ENCODE results near the gene CISD1. TPM values are rescaled to one million over a fixed set of nuclear protein-coding genes. Genes with fewer than 3 reads are reported as not detected.

The CISD1 gene
- polyA plus RNA-seq, 1 donor from 2014 or later, result 53.0 TPM

DNA sequence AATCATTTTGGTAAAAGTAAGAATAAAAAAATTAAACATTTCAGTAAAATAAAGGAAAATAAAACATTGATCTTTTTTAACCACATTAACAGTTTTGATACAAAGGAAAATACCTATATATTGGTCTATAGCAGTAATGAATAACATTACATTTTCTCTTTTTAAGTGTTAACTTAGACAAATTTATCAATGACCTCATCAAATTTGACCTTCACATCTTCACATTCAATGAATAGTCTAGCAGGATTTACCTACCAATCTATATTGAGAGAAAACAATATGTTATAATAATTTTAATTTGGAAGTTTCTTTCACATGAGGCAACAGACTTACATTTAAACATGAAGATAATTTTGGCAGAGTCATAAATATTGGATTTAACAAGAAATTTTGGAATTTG is 47.9 kb downstream of the CISD1 start:
- Mint-ChIP-seq H3K27ac (no peak overlapping the region), H3K4me1 (no peaks in the 10 kb centered on the region), H3K36me3 (no peaks in the 10 kb centered on the region), H3K27me3 (no peaks in the 10 kb centered on the region), H3K9me3 (no peaks in the 10 kb centered on the region), H3K4me3 (no peak overlapping the region)

GRCh38 chr10:58318346-58318745 is 49.4 kb downstream of the CISD1 start:
- H3K27ac Mint-ChIP-seq, result no peak overlapping the region
- no peak overlapping the region for H3K4me3 Mint-ChIP-seq
- H3K27me3 Mint-ChIP-seq, result no peaks in the 10 kb centered on the region
- H3K36me3 Mint-ChIP-seq, result no peaks in the 10 kb centered on the region
- peaks cover 7 to 9% (median 8%) of the 10 kb centered on the region in 3 donors for H3K4me1 Mint-ChIP-seq
- no peaks in the 10 kb centered on the region for H3K9me3 Mint-ChIP-seq

GRCh38 chr10:58319599-58319998 is 50.6 kb downstream of the CISD1 start:
- Mint-ChIP-seq H3K4me3 (no peak overlapping the region), H3K9me3 (no peaks in the 10 kb centered on the region), H3K4me1 (peaks cover 7 to 10% (median 9%) of the 10 kb centered on the region in 3 donors), H3K27me3 (no peaks in the 10 kb centered on the region), H3K27ac (no peak overlapping the region), H3K36me3 (no peaks in the 10 kb centered on the region)

DNA sequence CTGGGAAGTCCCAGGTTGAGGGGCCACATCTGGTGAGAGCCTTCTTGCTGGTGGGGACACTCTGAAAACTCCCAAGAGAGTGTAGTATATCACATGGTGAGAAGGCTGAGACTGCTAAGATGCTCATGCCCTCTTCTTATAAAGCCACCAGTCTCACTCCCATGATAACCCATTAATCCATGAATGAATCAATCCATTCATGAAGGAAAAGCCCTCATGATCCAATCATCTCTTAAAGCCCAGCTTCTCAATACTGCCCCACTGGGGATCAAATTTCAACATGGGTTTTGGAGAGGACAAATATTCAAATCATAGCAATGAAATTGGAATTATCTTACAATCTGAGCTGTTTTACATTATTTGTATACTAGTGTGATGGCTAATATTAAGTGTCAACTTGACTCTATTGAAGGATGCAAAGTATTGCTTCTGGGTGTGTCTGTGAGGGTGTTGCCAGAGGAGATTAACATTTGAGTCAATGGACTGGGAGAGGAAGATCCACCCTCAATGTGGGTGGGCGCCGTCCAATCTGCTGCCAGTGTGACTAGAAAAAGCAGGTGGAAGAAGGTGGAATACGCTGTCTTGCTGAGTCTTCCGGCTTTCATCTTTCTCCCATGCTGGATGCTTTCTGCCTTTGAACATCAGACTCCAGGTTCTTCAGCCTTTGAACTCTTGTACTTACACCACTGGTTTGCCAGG is 51.5 kb downstream of the CISD1 start:
- no peaks in the 10 kb centered on the region for H3K36me3 Mint-ChIP-seq
- no peaks in the 10 kb centered on the region for H3K9me3 Mint-ChIP-seq
- peaks cover 7 to 10% (median 9%) of the 10 kb centered on the region in 3 donors for H3K4me1 Mint-ChIP-seq
- no peaks in the 10 kb centered on the region for H3K27me3 Mint-ChIP-seq
- H3K27ac Mint-ChIP-seq, result no peak overlapping the region
- H3K4me3 Mint-ChIP-seq, result no peak overlapping the region

GRCh38 chr10:58322072-58322834 is 53.3 kb downstream of the CISD1 start:
- Mint-ChIP-seq H3K4me3 (peak overlapping the region in 2 of 4 donors; percentile 21 to 29), H3K27ac (no peak overlapping the region), H3K27me3 (no peaks in the 10 kb centered on the region), H3K9me3 (no peaks in the 10 kb centered on the region), H3K4me1 (peaks cover 7 to 10% (median 9%) of the 10 kb centered on the region in 3 donors), H3K36me3 (no peaks in the 10 kb centered on the region)

GRCh38 chr10:58322835-58323209 is 53.9 kb downstream of the CISD1 start:
- H3K4me3 Mint-ChIP-seq, result peak overlapping the region in 1 of 4 donors; percentile 29
- no peaks in the 10 kb centered on the region for H3K36me3 Mint-ChIP-seq
- no peaks in the 10 kb centered on the region for H3K9me3 Mint-ChIP-seq
- H3K4me1 Mint-ChIP-seq, result peaks cover 7 to 10% (median 9%) of the 10 kb centered on the region in 3 donors
- no peaks in the 10 kb centered on the region for H3K27me3 Mint-ChIP-seq
- no peak overlapping the region for H3K27ac Mint-ChIP-seq

DNA sequence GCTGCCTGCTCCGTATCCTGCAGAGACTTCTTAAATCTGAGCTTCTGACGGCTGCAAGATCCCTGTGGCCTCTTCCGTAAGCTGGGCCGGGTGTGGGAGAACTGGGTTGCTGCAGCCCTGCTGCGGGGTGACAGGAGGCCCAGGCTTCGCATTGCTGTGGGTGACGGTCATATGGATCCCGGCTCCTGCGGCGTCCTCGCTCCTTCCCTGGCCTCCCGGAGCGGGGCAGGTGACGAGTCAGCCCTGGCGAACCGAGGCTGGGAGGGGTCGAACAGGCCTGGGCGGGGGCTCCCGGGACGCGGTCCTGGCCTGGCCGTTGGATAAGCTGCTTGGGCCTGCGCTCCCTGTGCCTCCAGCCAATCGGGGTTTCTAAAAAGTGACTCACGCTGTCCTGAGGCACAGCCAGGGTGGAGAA is 58.0 kb downstream of the CISD1 start:
- Mint-ChIP-seq H3K36me3 (no peaks in the 10 kb centered on the region), H3K27me3 (no peaks in the 10 kb centered on the region), H3K4me3 (no peak overlapping the region), H3K27ac (no peak overlapping the region), H3K4me1 (peaks cover 7 to 12% (median 9%) of the 10 kb centered on the region in 3 donors), H3K9me3 (peaks cover 0 to 2% (median 0%) of the 10 kb centered on the region in 3 donors)

DNA sequence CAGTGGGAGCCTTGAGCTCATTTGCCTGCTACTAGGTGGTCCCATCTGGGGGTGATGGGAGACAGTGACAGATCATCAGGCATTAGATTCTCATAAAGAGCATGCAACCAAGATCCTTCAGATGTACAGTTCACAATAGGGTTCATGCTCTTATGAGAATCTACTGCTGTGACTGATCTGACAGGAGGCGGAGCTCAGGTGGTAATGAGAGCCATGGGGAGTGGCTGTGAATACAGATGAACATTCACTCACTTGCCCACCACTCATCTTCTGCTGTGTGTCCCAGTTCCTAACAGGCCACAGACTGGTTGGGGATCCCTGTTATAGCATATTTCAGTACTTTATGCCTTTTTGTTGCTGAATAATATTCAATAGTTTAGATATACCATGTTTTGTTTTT is 59.3 kb downstream of the CISD1 start:
- peaks cover 0 to 4% (median 0%) of the 10 kb centered on the region in 3 donors for H3K4me1 Mint-ChIP-seq
- no peak overlapping the region for H3K27ac Mint-ChIP-seq
- H3K4me3 Mint-ChIP-seq, result no peak overlapping the region
- H3K36me3 Mint-ChIP-seq, result no peaks in the 10 kb centered on the region
- peaks cover 0 to 2% (median 0%) of the 10 kb centered on the region in 3 donors for H3K9me3 Mint-ChIP-seq
- H3K27me3 Mint-ChIP-seq, result no peaks in the 10 kb centered on the region

- H3K4me1 Mint-ChIP-seq, result peaks cover under 1 to 6% (median 4%) of the 10 kb centered on the region in 3 donors
- H3K27me3 Mint-ChIP-seq, result no peaks in the 10 kb centered on the region
These were observed 61.5 kb downstream of the CISD1 start for GRCh38 chr10:58330431-58330830.

DNA sequence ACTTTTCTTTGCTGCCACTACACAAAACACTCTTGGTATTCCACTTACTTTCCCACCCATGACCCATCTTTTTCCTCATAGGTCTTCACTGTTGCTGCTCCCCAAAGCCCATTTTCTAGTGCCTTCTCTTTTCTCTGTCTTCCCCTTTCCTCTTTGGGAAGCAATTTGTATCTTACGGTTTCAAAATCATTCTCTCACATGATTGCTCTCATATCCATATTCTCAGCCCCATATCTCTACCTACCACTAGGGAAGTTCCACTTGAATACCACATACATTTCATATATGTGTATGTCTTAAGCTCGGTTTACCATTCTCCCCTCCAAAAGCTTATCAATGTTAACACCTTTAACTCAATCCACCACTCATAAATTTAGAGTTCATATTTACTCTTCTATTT is 62.7 kb downstream of the CISD1 start:
- no peaks in the 10 kb centered on the region for H3K36me3 Mint-ChIP-seq
- no peaks in the 10 kb centered on the region for H3K27me3 Mint-ChIP-seq
- H3K9me3 Mint-ChIP-seq, result peaks cover 0 to 2% (median 0%) of the 10 kb centered on the region in 3 donors
- peak overlapping the region in 1 of 4 donors; percentile 2 for H3K4me3 Mint-ChIP-seq
- no peak overlapping the region for H3K27ac Mint-ChIP-seq
- peaks cover 12 to 15% (median 14%) of the 10 kb centered on the region in 3 donors for H3K4me1 Mint-ChIP-seq

More at GRCh38 chr10:58330431-58330830, 61.5 kb downstream of the CISD1 start:
- Mint-ChIP-seq H3K27ac (no peak overlapping the region), H3K9me3 (peaks cover 0 to 2% (median 0%) of the 10 kb centered on the region in 3 donors), H3K36me3 (no peaks in the 10 kb centered on the region), H3K4me3 (no peak overlapping the region)

- Mint-ChIP-seq H3K27ac (peak within 1 kb of the TSS; percentile 19 to 92 (median 59)), H3K4me1 (peaks cover 17 to 24% (median 23%) of the 10 kb centered on the region in 3 donors), H3K27me3 (no peaks in the 10 kb centered on the region), H3K36me3 (no peaks in the 10 kb centered on the region), H3K9me3 (peaks cover 0 to 2% (median 0%) of the 10 kb centered on the region in 3 donors), H3K4me3 (peak within 1 kb of the TSS; percentile 91 to 98 (median 96))
These were observed 65.9 kb downstream of the CISD1 start, which contains the start of gene UBE2D1 for GRCh38 chr10:58334817-58335305. Gene UBE2D1, plus strand, starts transcription at chr10:58335006. Its CDS starts 196 bp downstream, at chr10:58335202.

DNA sequence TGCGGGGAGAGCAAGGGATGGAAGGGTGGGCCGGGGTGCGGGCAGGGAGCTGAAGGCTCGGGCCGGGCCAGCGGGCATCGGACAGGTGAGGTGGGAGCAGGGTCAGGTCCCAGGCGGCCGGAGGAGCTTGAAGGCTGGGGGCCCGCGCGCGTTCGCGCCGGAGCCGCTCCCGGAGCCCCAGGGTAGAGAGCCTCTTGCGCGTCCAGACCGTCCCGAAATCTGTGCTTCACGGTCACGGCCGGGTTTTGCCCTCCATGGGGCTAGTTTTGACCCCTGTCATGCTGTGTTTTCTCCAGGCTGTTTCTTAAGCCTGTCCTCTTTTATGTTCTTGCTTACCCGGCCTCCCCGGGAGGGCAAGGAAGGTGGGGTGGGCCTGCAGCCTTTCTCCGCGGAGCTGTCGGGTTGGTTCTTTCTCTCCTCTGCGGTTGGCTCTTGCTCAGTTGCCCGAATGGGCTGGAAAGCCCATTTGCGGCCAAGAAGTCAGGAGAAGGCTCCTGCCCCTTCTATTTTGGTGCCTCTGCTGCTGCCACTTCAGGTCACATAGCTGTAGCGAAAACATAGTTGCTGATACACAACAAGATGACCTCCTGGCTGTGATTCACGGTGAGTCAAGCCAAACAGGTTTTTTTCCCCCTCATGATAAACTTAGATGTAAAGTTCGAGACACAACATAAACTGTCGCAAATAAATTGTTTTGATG is 66.5 kb downstream of the CISD1 start:
- Mint-ChIP-seq H3K36me3 (no peaks in the 10 kb centered on the region), H3K9me3 (peaks cover 0 to 2% (median 0%) of the 10 kb centered on the region in 3 donors), H3K4me1 (peaks cover 15 to 26% (median 24%) of the 10 kb centered on the region in 3 donors), H3K27ac (peak overlapping the region; percentile 4 to 92 (median 56)), H3K4me3 (peak overlapping the region; percentile 91 to 98 (median 96)), H3K27me3 (no peaks in the 10 kb centered on the region)

DNA sequence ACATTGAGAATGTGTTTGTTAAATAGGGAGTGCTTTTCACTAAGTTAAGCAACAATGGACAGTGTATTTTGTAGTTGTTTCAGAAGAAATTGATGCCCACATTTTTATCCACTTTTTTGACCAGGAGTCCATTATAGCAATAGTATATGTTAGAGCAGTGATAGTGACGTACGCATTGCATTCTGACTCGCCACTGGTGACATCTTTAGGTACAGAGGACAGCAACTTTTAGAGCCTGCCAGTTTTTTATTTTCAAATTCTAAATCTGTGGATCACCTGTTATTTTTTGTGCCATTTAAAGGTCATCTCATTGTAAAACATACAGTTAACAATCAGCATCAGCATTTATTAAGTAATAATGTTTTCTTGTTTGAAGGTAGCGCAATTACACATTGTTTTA is 67.3 kb downstream of the CISD1 start:
- peak overlapping the region; percentile 91 to 98 (median 96) for H3K4me3 Mint-ChIP-seq
- H3K9me3 Mint-ChIP-seq, result peaks cover 0 to 2% (median 0%) of the 10 kb centered on the region in 3 donors
- peaks cover 18 to 33% (median 30%) of the 10 kb centered on the region in 3 donors for H3K4me1 Mint-ChIP-seq
- H3K36me3 Mint-ChIP-seq, result no peaks in the 10 kb centered on the region
- H3K27ac Mint-ChIP-seq, result no peak overlapping the region
- H3K27me3 Mint-ChIP-seq, result no peaks in the 10 kb centered on the region

All from IgD-negative memory B cell (primary cell).